Esophagus (tissue), 2 donors: ENCODE data around the gene PPP2R5E. TPM values are rescaled to one million over a fixed set of nuclear protein-coding genes. Genes with fewer than 3 reads are reported as not detected.

Experiments
- H3K27ac ChIP-seq, 2 donors: one replicate each; pipeline ENCODE4 v1.5.1; 2013; ENCODE audit warnings: low read depth in 2 of 2, mild to moderate bottlenecking in 2 of 2, inconsistent platforms in 1 of 2, low read length in 1 of 2, moderate library complexity in 1 of 2
- H3K27me3 ChIP-seq, 2 donors: one replicate each; pipeline ENCODE4 v1.6.1; 2013; ENCODE audit warnings: low read length in 2 of 2, control low read depth in 1 of 2, mild to moderate bottlenecking in 1 of 2; ENCODE audit not compliant: insufficient read depth in 2 of 2, control insufficient read depth in 1 of 2
- H3K36me3 ChIP-seq, 2 donors: one replicate each; pipeline ENCODE4 v1.6.1; 2013; ENCODE audit warnings: low read length in 1 of 2; ENCODE audit not compliant: control insufficient read depth in 2 of 2, insufficient read depth in 2 of 2
- H3K4me1 ChIP-seq, 2 donors: one replicate each; pipeline ENCODE4 v1.6.1; 2013; ENCODE audit warnings: low read length in 1 of 2; ENCODE audit not compliant: control insufficient read depth in 2 of 2, insufficient read depth in 2 of 2
- H3K4me3 ChIP-seq, 2 donors: one replicate each; pipeline ENCODE4 v1.5.1; 2013; ENCODE audit warnings: low read length in 2 of 2, mild to moderate bottlenecking in 2 of 2, low read depth in 1 of 2, moderate library complexity in 1 of 2
- H3K9me3 ChIP-seq, 2 donors: one replicate each; pipeline ENCODE4 v1.6.1; 2013; ENCODE audit warnings: mild to moderate bottlenecking in 2 of 2, low read depth in 1 of 2, low read length in 1 of 2, moderate library complexity in 1 of 2; ENCODE audit not compliant: control insufficient read depth in 2 of 2, insufficient read depth in 1 of 2
- WGBS, 2 donors: extraction: QIAGEN DNeasy Blood & Tissue Kit; methylation state at CpG; one replicate each; pipeline ENCODE4 v1.1.7; 2013; 5-methylcytosine and 5-hydroxymethylcytosine counted together
- polyA plus RNA-seq, 2 donors: library from polyadenylated mRNA; stranded (reverse); fragments of 200-250 nt; gene quantifications; one replicate each; pipeline ENCODE4 v1.2.3, GENCODE V29; 2013
- donor health status: healthy with polysubstance abuse.
- donor health status: Bipolar disorder and iron deficiency.

Gene PPP2R5E
- polyA plus RNA-seq, 2 donors, result 10.9 to 13.0 TPM

GRCh38 chr14:63499701-63500250 is 43.4 kb downstream of the PPP2R5E start:
- H3K36me3 ChIP-seq, result no peaks in the 10 kb centered on the region
- peak overlapping the region in 1 of 2 donors; percentile 56 for H3K27ac ChIP-seq
- H3K9me3 ChIP-seq, result no peaks in the 10 kb centered on the region
- no peaks in the 10 kb centered on the region for H3K4me1 ChIP-seq
- no peak overlapping the region for H3K4me3 ChIP-seq
- H3K27me3 ChIP-seq, result no peaks in the 10 kb centered on the region
- 56 to 70% methylated on average over 1 of the region's 1 CpG for WGBS, 2 donors

GRCh38 chr14:63496837-63497400 is 46.3 kb downstream of the PPP2R5E start:
- 44 to 48% methylated on average over 2 of the region's 2 CpGs for WGBS, 2 donors
- Histone ChIP-seq H3K4me1 (peaks cover 0 to 3% of the 10 kb centered on the region in 2 donors), H3K4me3 (no peak overlapping the region), H3K36me3 (no peaks in the 10 kb centered on the region), H3K9me3 (no peaks in the 10 kb centered on the region), H3K27me3 (no peaks in the 10 kb centered on the region), H3K27ac (no peak overlapping the region)

- H3K36me3 ChIP-seq, result no peaks in the 10 kb centered on the region
- peak overlapping the region; percentile 55 to 63 for H3K27ac ChIP-seq
- H3K4me3 ChIP-seq, result no peak overlapping the region
- H3K4me1 ChIP-seq, result peaks cover 0 to 3% of the 10 kb centered on the region in 2 donors
- 75 to 86% methylated on average over 7 of the region's 7 CpGs for WGBS, 2 donors
- H3K27me3 ChIP-seq, result no peaks in the 10 kb centered on the region
- H3K9me3 ChIP-seq, result no peaks in the 10 kb centered on the region
Measured at GRCh38 chr14:63493246-63493645, 49.9 kb downstream of the PPP2R5E start.

- Histone ChIP-seq H3K27ac (peak overlapping the region; percentile 55 to 74), H3K4me3 (peak overlapping the region in 1 of 2 donors; percentile 2), H3K9me3 (no peaks in the 10 kb centered on the region), H3K27me3 (no peaks in the 10 kb centered on the region), H3K36me3 (no peaks in the 10 kb centered on the region), H3K4me1 (peaks cover 0 to 3% of the 10 kb centered on the region in 2 donors)
Measured at GRCh38 chr14:63492391-63492790, 50.8 kb downstream of the PPP2R5E start.

GRCh38 chr14:63487724-63488123 is 55.5 kb downstream of the PPP2R5E start:
- H3K4me3 ChIP-seq, result no peak overlapping the region
- H3K36me3 ChIP-seq, result no peaks in the 10 kb centered on the region
- no peaks in the 10 kb centered on the region for H3K27me3 ChIP-seq
- no peak overlapping the region for H3K27ac ChIP-seq
- H3K4me1 ChIP-seq, result peaks cover 0 to 3% of the 10 kb centered on the region in 2 donors
- 44 to 100% methylated on average over 1 of the region's 1 CpG for WGBS, 2 donors
- H3K9me3 ChIP-seq, result no peaks in the 10 kb centered on the region

- no peaks in the 10 kb centered on the region for H3K9me3 ChIP-seq
- H3K4me3 ChIP-seq, result no peak overlapping the region
- H3K27me3 ChIP-seq, result no peaks in the 10 kb centered on the region
- no peaks in the 10 kb centered on the region for H3K36me3 ChIP-seq
- no peak overlapping the region for H3K27ac ChIP-seq
- H3K4me1 ChIP-seq, result peaks cover 0 to 3% of the 10 kb centered on the region in 2 donors
Measured at GRCh38 chr14:63486738-63487137, 56.4 kb downstream of the PPP2R5E start.

- WGBS, 2 donors, result 82 to 86% methylated on average over 7 of the region's 7 CpGs
- Histone ChIP-seq H3K9me3 (no peaks in the 10 kb centered on the region), H3K36me3 (no peaks in the 10 kb centered on the region), H3K27me3 (no peaks in the 10 kb centered on the region), H3K27ac (no peak overlapping the region), H3K4me3 (no peak overlapping the region), H3K4me1 (peaks cover 0 to 3% of the 10 kb centered on the region in 2 donors)
Measured at GRCh38 chr14:63483315-63483714, 59.9 kb downstream of the PPP2R5E start.

GRCh38 chr14:63480599-63480998 is 62.6 kb downstream of the PPP2R5E start:
- Histone ChIP-seq H3K4me3 (no peak overlapping the region), H3K36me3 (no peaks in the 10 kb centered on the region), H3K9me3 (no peaks in the 10 kb centered on the region), H3K27ac (no peak overlapping the region), H3K27me3 (no peaks in the 10 kb centered on the region), H3K4me1 (peaks cover 0 to 3% of the 10 kb centered on the region in 2 donors)
- WGBS, 2 donors, result 95 to 97% methylated on average over 4 of the region's 4 CpGs

- H3K36me3 ChIP-seq, result no peaks in the 10 kb centered on the region
- no peaks in the 10 kb centered on the region for H3K27me3 ChIP-seq
- WGBS, 2 donors, result 79 to 83% methylated on average over 3 of the region's 3 CpGs
- H3K9me3 ChIP-seq, result no peaks in the 10 kb centered on the region
- H3K4me3 ChIP-seq, result no peak overlapping the region
- no peak overlapping the region for H3K27ac ChIP-seq
- peaks cover 0 to 2% of the 10 kb centered on the region in 2 donors for H3K4me1 ChIP-seq
Measured at GRCh38 chr14:63478437-63478852, 64.7 kb downstream of the PPP2R5E start.

- H3K27me3 ChIP-seq, result no peaks in the 10 kb centered on the region
- H3K9me3 ChIP-seq, result no peaks in the 10 kb centered on the region
- WGBS, 2 donors, result 56 to 57% methylated on average over 2 of the region's 2 CpGs
- no peaks in the 10 kb centered on the region for H3K4me1 ChIP-seq
- H3K4me3 ChIP-seq, result no peak overlapping the region
- no peak overlapping the region for H3K27ac ChIP-seq
- no peaks in the 10 kb centered on the region for H3K36me3 ChIP-seq
Measured at GRCh38 chr14:63478010-63478409, 65.2 kb downstream of the PPP2R5E start.
